SHP77 (cell line): Measurements from ENCODE around the gene MRPL55.
A peak's percentile ranks its signal among the peaks of the same experiment; 100 is the strongest.

Source experiments
- DNase-seq, 2 experiments: peaks; one replicate each; lab custom pipeline; 2025; lab: John Stamatoyannopoulos, UW

The MRPL55 gene

DNA sequence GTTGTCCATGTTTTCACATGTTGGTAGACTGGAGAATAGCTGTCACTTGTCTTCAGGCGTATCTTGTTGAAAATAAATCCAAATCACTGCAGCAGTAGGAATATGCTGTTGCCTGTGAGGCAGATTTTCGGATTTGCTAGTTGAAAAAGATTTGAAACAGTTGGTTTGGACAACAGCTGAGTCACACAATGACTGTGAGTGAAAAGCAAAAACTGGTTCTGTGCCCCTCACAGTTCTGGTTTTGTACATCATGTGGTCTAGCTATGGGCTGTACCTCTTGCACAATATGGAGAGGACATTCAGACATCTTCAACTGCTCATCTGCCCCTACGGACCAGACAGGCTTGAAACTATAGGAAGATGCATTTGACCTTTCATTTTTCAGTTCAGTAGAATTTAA lies 24.8 kb downstream of the MRPL55 start:
- no peak for DNase-seq

DNA sequence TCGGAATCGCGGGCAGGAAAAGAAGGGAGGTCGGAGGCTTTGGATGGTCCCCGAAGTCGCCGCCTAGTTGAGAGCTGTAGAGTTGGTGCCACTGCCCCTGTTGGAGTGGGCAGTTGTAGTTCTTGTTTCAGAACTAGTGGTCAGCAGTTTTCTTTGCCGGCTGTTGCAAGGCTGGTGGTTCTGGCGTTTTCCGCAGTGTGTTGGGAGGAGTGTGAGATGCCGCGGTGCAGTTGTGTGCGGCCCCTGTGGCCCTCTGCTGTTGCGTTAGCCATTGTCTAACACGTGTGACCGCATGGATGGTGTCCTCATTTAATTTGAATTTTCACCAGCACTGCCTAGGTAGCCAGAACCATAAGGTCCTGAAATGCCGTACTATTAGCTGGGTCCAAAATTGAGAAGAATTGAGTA lies 25.2 kb downstream of the MRPL55 start:
- DNase-seq = no peak

DNA sequence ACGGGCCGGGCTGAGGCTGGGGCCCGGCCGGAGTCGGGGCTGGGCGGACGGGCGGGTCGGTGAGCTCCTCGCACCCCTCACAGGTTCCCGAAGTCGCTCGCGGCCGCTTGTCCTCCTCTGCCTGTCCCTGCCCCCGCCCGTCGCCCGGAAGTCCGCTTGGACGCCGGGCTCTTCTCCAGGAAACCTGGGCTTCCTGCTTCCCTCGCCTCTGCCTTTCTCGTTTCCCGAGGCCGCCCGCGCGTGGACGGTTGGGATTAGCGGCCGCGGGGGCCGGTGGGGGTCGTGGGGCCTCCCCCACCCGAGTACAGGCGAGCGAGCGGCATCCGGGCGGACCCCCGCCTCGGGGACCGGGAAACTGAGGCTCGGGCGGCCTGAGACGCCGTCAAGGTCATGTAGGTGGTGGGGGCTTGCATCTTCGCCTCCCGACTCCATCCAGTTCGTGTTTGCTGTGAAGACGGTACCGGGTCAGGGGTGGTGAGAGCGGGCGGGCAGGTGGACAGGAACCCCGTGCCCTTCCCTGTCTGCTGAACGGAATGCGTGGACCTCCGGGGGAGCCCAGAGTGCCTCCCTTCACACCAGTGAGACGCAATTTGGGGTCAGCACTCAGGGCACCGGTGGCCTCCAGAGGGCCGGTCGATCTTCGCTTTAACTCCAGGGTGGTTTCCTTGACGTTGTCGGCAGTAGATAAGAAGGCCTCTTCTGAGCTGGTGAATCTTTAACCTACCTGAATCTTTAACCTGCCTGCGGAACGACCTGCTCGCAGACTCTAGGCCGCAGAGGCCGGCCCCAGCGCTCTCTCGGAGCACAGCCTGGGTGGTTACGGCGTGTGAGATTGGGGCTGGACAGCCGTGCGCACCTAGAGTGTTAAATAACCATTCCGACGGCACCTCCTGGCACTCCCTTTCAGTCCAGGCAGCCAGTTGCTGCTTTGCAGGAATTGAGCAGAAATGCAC lies 25.9 kb downstream of the MRPL55 start:
- DNase-seq = no peak

- peak; percentile 73 to 82 for DNase-seq
These were observed 26.7 kb downstream of the MRPL55 start, which contains the start of gene ARF1 for GRCh38 chr1:228082214-228082917. Gene ARF1, plus strand, starts transcription at chr1:228082708. Its CDS starts 14,407 bp downstream, at chr1:228097115.

DNA sequence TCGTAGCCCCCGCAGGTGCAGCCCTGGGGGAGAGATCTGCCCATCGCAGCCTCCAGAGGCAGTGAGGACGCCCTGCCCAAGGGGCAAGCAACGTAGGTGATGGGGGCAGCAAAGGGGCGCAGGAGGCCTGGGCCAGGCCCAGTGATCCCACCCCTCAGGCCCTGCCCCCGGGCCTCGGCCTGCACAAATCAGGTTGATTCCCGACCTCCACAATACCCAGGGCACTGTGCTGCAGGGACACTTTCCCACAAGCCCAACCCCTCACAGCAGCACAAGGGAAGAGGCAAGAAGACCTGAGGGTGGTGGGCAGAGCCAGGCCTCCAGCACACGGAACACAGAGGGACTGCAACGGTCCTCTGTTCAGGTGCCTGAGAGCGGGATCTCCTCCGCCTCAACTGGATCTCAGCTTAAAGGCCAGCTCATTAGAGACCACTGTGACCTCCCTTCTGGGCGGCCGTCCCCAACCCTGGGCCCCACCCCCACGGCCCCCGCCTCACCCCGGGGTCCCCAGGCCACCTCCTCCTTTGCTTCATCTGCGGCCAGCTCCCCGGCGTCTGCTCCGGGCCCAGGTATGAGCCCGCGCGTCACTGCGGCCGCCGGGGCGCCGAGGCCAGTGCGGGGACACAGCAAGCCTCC lies 27.4 kb downstream of the MRPL55 start:
- no peak for DNase-seq

DNA sequence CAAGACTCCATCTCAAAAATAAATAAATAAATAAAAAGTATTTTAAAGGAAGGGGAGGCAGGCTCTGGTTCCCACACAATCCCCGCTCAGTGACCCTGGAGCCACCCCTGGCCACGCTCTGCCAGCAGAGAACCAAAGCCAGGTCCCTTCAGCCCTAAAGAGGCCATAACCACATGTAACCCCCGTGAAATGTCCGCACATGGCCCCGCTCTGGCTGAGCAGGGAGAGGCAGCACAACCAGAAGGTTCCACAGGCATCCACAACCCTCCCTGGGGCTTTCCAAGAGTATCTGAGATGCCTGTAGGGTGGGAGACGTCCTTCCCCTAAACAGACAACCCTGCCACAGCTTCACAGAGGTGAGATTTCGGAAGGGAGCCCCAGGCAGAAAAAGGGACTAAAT lies 28.0 kb downstream of the MRPL55 start:
- no peak for DNase-seq

DNA sequence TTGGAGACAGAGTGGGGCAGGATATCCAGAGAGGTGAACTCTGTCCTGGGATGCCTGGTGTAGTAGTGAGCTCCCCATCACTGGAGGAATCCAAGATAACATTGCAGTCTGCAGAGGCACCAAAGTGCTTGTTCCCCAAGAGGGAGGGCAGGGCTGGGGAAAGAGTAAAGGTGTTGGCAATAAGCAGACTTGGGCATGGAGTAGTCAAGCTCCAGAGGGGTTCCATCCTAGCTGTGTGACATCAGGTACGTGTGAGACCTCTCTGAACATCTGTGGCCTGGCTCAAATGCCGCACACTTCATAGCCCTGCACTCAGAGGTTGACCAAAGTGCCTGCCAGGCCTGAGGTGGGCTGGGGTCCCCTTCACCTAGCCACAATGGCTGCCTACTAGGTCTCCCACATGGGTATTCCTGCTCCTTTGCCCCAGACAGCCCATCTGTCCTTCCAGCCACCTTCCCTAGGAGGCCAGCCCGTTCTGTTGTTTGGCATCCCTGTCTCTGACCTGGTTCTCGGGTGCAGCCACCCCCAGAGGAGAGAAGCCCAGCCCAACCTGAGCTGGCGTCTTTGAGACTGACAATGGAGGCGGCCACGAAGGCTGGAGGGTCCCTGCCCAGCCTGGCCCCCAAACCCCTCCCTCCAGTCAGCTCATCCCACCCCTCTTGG lies 29.4 kb downstream of the MRPL55 start:
- no peak for DNase-seq

DNA sequence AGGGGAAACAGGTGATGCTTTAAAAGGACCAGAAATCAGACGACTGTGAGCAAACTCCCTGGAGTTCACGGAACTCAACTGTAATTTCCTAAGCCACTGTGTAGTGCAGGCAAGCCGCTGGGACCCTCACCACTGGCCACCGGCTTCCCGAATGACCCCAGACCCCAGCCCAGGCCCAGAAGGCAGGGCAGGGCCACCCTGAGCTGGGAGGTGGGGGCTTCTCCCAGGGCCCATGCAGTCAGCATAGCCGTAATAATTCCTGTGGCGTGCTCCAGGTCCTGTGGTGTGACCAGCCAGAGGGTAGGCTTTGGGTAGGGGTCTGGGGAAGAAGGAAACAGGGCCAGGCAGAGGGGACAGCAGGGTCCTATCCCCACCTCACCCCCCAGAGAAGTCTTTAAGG lies 30.1 kb downstream of the MRPL55 start:
- DNase-seq = no peak

- DNase-seq = no peak
These were observed 31.4 kb downstream of the MRPL55 start for GRCh38 chr1:228077565-228078330.

DNA sequence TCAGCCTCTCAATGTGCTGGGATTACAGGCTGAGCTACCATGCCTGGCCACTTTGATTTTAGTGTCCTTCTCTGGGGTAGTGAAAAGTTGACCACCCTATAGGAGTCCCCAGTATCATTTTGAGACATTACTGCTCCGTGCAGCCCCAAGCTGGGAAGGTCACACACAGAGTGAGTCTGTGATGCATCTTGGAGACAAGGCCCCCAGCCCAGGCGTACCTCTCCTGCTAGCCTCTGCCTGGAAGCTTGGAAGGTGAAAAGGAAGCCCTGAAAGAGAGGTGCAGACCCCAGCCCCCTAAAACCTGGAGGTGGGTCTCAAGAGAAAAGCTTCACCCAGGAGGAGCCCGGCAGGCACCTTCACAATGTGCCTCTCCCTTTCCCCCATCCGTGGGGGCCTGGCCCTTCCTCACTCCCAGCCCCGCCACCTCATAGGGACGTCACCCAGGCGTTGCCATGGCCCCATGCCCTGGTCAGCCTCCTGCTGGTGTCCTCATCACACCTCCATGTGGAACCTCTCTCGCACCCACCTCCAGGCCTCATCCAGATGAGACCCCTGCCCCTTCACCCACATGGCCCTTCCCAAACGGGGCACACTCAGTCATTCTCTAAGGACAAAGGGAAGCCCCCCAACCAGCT lies 32.2 kb downstream of the MRPL55 start:
- no peak for DNase-seq

- no peak for DNase-seq
These were observed 33.3 kb downstream of the MRPL55 start for GRCh38 chr1:228075801-228076271.

DNA sequence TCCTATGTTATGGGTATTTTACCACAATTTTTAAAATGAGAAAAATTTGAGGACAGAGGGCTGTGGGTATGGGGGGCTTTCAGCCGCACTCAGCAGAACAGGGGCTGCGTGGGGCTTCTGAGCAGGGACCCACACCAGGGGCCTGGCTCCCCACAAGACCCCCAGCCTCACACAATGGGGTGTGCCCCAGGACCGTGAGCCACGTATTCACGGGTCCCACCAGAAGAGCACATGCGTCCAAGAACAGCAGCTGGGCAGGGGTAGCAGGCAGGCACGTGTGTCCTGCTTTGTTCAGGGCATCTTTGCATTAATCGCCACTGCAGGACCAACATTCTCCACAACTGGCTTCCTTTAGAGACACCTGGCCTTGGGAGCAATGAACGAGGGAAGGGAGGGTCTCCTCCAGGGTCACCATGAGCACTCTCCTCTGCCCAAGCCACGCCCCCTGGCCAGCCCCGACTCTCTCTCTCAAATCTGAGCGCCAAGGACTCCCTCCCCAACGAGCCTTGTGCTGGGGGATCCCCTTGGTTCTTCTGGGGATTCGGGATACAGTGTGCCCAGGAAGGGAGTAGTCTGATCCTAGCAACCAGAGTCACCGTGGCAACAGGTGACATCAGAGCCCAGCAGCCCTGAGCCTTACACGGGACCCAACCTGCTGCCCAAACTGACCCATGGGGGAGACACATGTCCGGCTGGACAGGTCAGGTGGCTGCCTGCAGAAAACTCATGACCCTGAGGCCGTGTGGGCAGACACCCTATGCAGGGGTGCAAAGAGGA lies 34.0 kb downstream of the MRPL55 start:
- no peak for DNase-seq

GRCh38 chr1:228073857-228074545 lies 35.1 kb downstream of the MRPL55 start:
- no peak for DNase-seq

DNA sequence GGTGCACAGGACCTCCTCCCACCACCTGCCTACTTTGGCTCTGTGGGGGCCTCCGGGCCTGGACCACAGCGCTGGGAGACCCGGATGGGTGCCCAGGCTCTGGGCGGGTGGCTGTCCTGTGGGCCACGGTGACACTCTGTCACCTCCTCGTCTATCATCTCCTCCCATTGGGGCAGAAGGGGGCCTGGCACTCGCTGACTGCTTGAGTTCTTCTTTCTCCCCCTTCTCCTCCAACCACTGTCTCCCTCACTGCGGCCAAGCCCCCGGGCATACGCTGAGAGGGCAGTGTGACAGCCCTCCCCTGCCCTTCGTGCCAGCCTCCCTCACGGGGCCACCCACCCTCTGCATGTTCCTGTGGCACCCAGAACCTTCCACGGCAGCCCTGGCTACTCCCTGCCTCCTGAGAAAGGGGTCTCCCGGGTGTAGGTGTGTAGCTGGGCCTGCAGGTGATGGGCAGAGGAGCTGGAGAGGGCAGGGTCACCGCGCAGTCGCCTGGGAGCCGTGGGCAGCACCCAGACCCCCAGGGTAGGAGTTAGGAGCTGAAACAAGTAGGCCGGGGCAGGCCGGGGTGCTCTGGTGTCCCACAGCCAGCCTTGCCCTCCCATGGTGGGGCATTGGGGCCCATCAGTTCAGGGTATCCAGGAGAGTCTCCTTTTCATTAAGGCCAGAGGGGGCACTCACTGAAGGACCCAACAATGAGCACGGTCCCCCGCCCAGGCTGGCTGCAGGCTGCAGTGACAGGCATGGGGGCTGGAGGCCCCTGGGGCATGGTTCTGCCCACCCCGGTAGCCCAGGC lies 35.8 kb downstream of the MRPL55 start:
- no peak for DNase-seq

- DNase-seq = no peak
These were observed 36.4 kb downstream of the MRPL55 start for GRCh38 chr1:228072658-228073043.

DNA sequence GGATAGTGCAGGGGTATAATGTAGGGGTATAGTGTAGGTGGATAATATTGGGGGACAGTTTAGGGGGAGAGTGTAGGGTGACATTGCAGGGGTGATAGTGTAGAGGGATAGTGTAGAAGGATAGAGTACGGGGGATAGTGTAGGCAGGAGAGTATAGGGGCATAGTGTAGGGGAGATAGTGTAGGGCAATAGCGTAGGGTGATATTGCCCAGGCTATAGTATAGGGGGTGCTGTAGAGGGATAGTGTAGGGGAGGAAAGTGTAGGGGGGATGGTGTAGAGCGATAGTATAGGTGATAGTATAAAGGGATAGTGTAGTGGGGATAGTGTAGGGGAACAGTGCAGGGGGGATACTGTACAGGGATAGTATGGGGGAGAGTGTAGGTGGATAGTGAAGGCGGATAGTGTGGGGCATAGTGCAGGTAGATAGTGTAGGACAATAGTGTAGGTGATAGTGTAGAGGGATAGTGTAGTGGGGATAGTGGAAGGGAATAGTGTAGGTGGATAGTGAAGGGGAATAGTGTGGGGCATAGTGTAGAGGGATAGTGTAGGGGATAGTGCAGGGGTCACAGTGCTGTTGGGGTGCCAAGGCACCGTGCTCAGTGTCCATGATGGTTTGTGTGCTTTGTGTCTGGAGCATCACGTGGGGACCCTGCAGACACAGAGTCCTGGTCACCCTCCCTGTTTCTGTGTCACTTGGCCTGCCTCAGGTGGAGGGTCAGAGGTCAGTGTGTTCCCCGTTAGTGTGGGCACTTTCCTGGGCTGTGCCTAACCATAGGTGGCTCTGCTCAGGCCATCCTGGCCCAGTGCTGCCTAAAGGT lies 37.1 kb downstream of the MRPL55 start:
- DNase-seq = no peak

- no peak for DNase-seq
These were observed 38.2 kb downstream of the MRPL55 start for GRCh38 chr1:228070851-228071250.

DNA sequence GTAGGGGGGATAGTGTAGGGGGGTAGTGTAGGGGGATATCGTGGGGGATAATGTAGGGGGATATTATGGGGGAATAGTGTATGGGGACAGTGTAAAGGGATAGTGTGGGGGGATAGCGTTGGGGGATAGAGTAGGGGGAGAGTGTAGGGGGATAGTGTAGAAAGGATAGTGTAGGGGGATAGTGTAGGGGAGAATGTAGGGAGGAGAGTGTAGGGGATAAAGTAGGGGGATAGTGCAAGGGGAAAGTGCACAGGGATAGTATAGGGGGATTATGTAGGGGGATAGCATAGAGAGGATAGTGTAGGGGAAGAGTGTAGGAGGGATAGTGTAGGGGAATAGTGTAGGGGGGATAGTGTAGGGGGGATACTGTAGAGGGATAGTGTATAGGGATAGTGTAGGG lies 38.9 kb downstream of the MRPL55 start:
- DNase-seq = no peak
